Measurements from ENCODE around the gene LRRC72. TPM values are rescaled to one million over a fixed set of nuclear protein-coding genes. Genes with fewer than 3 reads are reported as not detected.

LRRC72 gene
- total RNA-seq, 1 donor from 2014 or later: not detected

- H3K27ac ChIP-seq (ENCODE audit: low read depth, low read length): no peak overlapping the region
- Mint-ChIP-seq H3K36me3 (ENCODE audit: low read depth, unreplicated experiment) (no peaks in the 10 kb centered on the region), H3K27me3 (ENCODE audit: low read depth, unreplicated experiment) (no peaks in the 10 kb centered on the region), H3K9me3 (ENCODE audit: unreplicated experiment) (no peaks in the 10 kb centered on the region), H3K4me3 (ENCODE audit: unreplicated experiment) (no peak overlapping the region), H3K4me1 (ENCODE audit: low read depth, unreplicated experiment) (no peaks in the 10 kb centered on the region), H3K27ac (ENCODE audit: unreplicated experiment) (no peak overlapping the region)
- H3K4me1 ChIP-seq (ENCODE audit: insufficient read depth, low read length): no peaks in the 10 kb centered on the region
- H3K4me2 ChIP-seq (ENCODE audit: low read length): no peak overlapping the region
- DNase-seq (ENCODE audit: low read depth): no peak
- H3K79me2 ChIP-seq (ENCODE audit: insufficient read depth, low read length): no peaks in the 10 kb centered on the region
- no peaks in the 10 kb centered on the region for H4K20me1 ChIP-seq (ENCODE audit: insufficient read depth, low read length)
- FAIRE-seq: no peak
- no peak overlapping the region for H2AFZ ChIP-seq (ENCODE audit: low read depth, low read length)
- no peaks in the 10 kb centered on the region for H3K36me3 ChIP-seq (ENCODE audit: insufficient read depth, low read length)
- H3K4me3 ChIP-seq (ENCODE audit: insufficient read depth, low read depth, low read length): no peak overlapping the region
- no peak overlapping the region for H3K9ac ChIP-seq (ENCODE audit: low read length)
- no peaks in the 10 kb centered on the region for H3K9me3 ChIP-seq (ENCODE audit: insufficient read depth, low read depth, low read length)
- no peaks in the 10 kb centered on the region for H3K27me3 ChIP-seq (ENCODE audit: insufficient read depth, low read length)
- TF ChIP-seq, protein P1, sequence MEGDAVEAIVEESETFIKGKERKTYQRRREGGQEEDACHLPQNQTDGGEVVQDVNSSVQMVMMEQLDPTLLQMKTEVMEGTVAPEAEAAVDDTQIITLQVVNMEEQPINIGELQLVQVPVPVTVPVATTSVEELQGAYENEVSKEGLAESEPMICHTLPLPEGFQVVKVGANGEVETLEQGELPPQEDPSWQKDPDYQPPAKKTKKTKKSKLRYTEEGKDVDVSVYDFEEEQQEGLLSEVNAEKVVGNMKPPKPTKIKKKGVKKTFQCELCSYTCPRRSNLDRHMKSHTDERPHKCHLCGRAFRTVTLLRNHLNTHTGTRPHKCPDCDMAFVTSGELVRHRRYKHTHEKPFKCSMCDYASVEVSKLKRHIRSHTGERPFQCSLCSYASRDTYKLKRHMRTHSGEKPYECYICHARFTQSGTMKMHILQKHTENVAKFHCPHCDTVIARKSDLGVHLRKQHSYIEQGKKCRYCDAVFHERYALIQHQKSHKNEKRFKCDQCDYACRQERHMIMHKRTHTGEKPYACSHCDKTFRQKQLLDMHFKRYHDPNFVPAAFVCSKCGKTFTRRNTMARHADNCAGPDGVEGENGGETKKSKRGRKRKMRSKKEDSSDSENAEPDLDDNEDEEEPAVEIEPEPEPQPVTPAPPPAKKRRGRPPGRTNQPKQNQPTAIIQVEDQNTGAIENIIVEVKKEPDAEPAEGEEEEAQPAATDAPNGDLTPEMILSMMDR (IDR thresholded peaks at IDR 0.05; ENCODE audit: insufficient read depth, low read depth, low read length): no peak
- no peak for TF ChIP-seq EZH2 (IDR thresholded peaks at IDR 0.05; ENCODE audit: insufficient read depth, low read length)
These were observed 52.6 kb downstream of the LRRC72 start for GRCh38 chr7:16579216-16579615.

DNA sequence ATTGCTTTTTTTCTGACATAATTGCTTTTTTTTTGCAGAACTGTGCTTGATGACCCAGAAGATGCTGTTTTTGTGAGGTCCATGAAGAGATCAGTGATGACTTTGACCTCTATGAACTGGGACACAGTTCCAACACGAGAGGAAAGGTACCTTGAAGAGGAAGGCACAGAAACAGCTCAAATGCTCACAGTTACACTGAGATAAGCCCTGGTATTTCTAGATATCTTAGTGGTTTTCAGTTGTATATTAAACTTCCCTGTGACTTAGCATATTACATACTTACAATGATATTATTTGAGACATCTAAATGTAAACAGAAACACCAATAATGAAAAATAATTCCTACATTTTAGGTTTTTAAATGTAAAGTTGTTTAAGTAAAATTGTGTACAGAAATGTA is 54.7 kb downstream of the LRRC72 start:
- Histone ChIP-seq H3K9me3 (ENCODE audit: insufficient read depth, low read depth, low read length) (no peaks in the 10 kb centered on the region), H3K4me3 (ENCODE audit: insufficient read depth, low read depth, low read length) (no peak overlapping the region), H4K20me1 (ENCODE audit: insufficient read depth, low read length) (no peaks in the 10 kb centered on the region), H3K27me3 (ENCODE audit: insufficient read depth, low read length) (no peaks in the 10 kb centered on the region), H3K79me2 (ENCODE audit: insufficient read depth, low read length) (no peaks in the 10 kb centered on the region), H3K36me3 (ENCODE audit: insufficient read depth, low read length) (no peaks in the 10 kb centered on the region), H3K27ac (ENCODE audit: low read depth, low read length) (no peak overlapping the region), H2AFZ (ENCODE audit: low read depth, low read length) (no peak overlapping the region), H3K9ac (ENCODE audit: low read length) (no peak overlapping the region), H3K4me1 (ENCODE audit: insufficient read depth, low read length) (no peaks in the 10 kb centered on the region), H3K4me2 (ENCODE audit: low read length) (no peak overlapping the region)
- Mint-ChIP-seq H3K27ac (ENCODE audit: unreplicated experiment) (no peak overlapping the region), H3K36me3 (ENCODE audit: low read depth, unreplicated experiment) (no peaks in the 10 kb centered on the region), H3K27me3 (ENCODE audit: low read depth, unreplicated experiment) (no peaks in the 10 kb centered on the region), H3K4me3 (ENCODE audit: unreplicated experiment) (no peak overlapping the region), H3K4me1 (ENCODE audit: low read depth, unreplicated experiment) (no peaks in the 10 kb centered on the region), H3K9me3 (ENCODE audit: unreplicated experiment) (peaks cover 6% of the 10 kb centered on the region)
- DNase-seq (ENCODE audit: low read depth) (no peak), FAIRE-seq (no peak)
- TF ChIP-seq, protein P1 (IDR thresholded peaks at IDR 0.05; ENCODE audit: insufficient read depth, low read depth, low read length): no peak
- TF ChIP-seq EZH2 (IDR thresholded peaks at IDR 0.05; ENCODE audit: insufficient read depth, low read length): no peak

DNA sequence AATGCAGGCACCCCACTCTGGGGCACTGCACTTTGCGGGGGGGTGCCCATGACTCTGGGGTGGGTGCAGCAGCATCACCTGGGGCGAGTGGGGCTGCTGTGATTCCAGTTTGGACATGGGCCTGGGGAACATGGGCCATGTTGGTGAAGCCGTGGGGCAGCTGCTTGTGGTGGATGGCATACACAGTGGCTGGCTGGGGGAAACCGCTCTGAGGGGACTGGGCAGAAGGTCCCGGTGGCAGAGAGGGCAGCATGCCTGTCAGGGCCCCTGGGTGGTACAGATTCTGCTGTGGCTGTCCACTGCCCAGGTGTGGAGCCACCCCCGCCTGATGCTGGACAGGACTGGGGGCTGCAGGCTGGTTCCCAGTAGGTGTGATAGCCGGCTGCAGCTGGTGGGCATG is 57.2 kb downstream of the LRRC72 start:
- Mint-ChIP-seq H3K4me3 (ENCODE audit: unreplicated experiment) (no peak overlapping the region), H3K27me3 (ENCODE audit: low read depth, unreplicated experiment) (no peaks in the 10 kb centered on the region), H3K4me1 (ENCODE audit: low read depth, unreplicated experiment) (no peaks in the 10 kb centered on the region), H3K27ac (ENCODE audit: unreplicated experiment) (no peak overlapping the region), H3K36me3 (ENCODE audit: low read depth, unreplicated experiment) (no peaks in the 10 kb centered on the region), H3K9me3 (ENCODE audit: unreplicated experiment) (peaks cover 6% of the 10 kb centered on the region)
- no peaks in the 10 kb centered on the region for H3K9me3 ChIP-seq (ENCODE audit: insufficient read depth, low read depth, low read length)
- DNase-seq (ENCODE audit: low read depth): no peak
- no peaks in the 10 kb centered on the region for H3K36me3 ChIP-seq (ENCODE audit: insufficient read depth, low read length)
- H3K27me3 ChIP-seq (ENCODE audit: insufficient read depth, low read length): no peaks in the 10 kb centered on the region
- no peak overlapping the region for H3K27ac ChIP-seq (ENCODE audit: low read depth, low read length)
- TF ChIP-seq, protein P1 (IDR thresholded peaks at IDR 0.05; ENCODE audit: insufficient read depth, low read depth, low read length): no peak
- TF ChIP-seq EZH2 (IDR thresholded peaks at IDR 0.05; ENCODE audit: insufficient read depth, low read length): no peak
- no peaks in the 10 kb centered on the region for H4K20me1 ChIP-seq (ENCODE audit: insufficient read depth, low read length)
- H3K4me3 ChIP-seq (ENCODE audit: insufficient read depth, low read depth, low read length): no peak overlapping the region
- no peak overlapping the region for H2AFZ ChIP-seq (ENCODE audit: low read depth, low read length)
- no peaks in the 10 kb centered on the region for H3K79me2 ChIP-seq (ENCODE audit: insufficient read depth, low read length)
- no peaks in the 10 kb centered on the region for H3K4me1 ChIP-seq (ENCODE audit: insufficient read depth, low read length)
- H3K9ac ChIP-seq (ENCODE audit: low read length): no peak overlapping the region
- no peak overlapping the region for H3K4me2 ChIP-seq (ENCODE audit: low read length)
- no peak for FAIRE-seq

All from astrocyte (in vitro differentiated cells and primary cell).